HL-60 (cell line): ENCODE data around the gene CHSY1.

Source experiments
- CTCF ChIP-seq: IDR thresholded peaks from one replicate; pipeline ENCODE4 v1.5.1; 2011; ENCODE audit warnings: low read length, control low read depth, inconsistent platforms; ENCODE audit not compliant: insufficient read depth
- GABPA ChIP-seq: IDR thresholded peaks from 2 replicates; pipeline ENCODE4 v1.6.1; 2012; ENCODE audit warnings: low read depth
- POLR2AphosphoS5 ChIP-seq: IDR thresholded peaks from 2 replicates; pipeline ENCODE4 v1.6.1; 2012; ENCODE audit warnings: low read depth
- REST ChIP-seq: IDR thresholded peaks from 2 replicates; pipeline ENCODE4 v1.6.1; 2012; ENCODE audit warnings: low read depth; ENCODE audit not compliant: insufficient replicate concordance

GRCh38 chr15:101293122-101293521, 41.3 kb upstream of the CHSY1 start:
- no peak for TF ChIP-seq CTCF
- no peak for TF ChIP-seq REST
- TF ChIP-seq GABPA: no peak
- no peak for TF ChIP-seq POLR2AphosphoS5
